GM12878 (cell line): ENCODE measurements around the gene THBS1. TPM values are rescaled to one million over a fixed set of nuclear protein-coding genes. Genes with fewer than 3 reads are reported as not detected.

ENCODE experiments used
- ATAC-seq: fragments of 200-7000 bp; cut with Tn5 transposase; 3 replicates; pipeline ENCODE4 v1.9.1; 2020; ENCODE audit warnings: mild to moderate bottlenecking, moderate library complexity
- BruUV-seq: library from RNA; stranded (reverse); fragments of 400-500 nt; replicated peaks from 2 replicates; lab custom pipeline; 2021; lab: Mats Ljungman, UMichigan
- CTCF ChIA-PET: fragments of 300-600 bp; sonication (Branson Sonifier 250); formaldehyde crosslinking; extraction: SDS; loops from one replicate; lab custom pipeline; 2021; ENCODE audit warnings: inconsistent platforms; lab: Yijun Ruan, JAX
- POLR2A ChIA-PET: fragments of 350-600 bp; formaldehyde crosslinking; extraction: SDS; loops from one replicate; lab custom pipeline; 2021; ENCODE audit warnings: inconsistent platforms; lab: Charles Lee
- RAD21 ChIA-PET: fragments of 300-600 bp; sonication (Branson Sonifier 250); formaldehyde crosslinking; loops from one replicate; lab custom pipeline; 2023; ENCODE audit warnings: antibody characterized with exemption; ENCODE audit not compliant: unreplicated experiment; lab: Charles Lee
- SMC1A ChIA-PET: fragments of 300-600 bp; sonication (Branson Sonifier 250); formaldehyde crosslinking; loops from one replicate; lab custom pipeline; 2023; ENCODE audit not compliant: unreplicated experiment, uncharacterized antibody; lab: Charles Lee
- DNase-seq: peaks from one replicate; pipeline ENCODE4 v3.0.0-alpha.2; 2011; ENCODE audit warnings: low read depth, low spot score
- FAIRE-seq: peaks from 3 replicates; lab custom pipeline; 2011; peaks lifted over from hg19 to GRCh38; lab: Jason Lieb, UNC
- H2AFZ ChIP-seq: 2 replicates; pipeline ENCODE4 v1.6.0; 2011; ENCODE audit warnings: low read depth, low read length, control low read depth; ENCODE audit not compliant: control insufficient read depth
- H3K27ac ChIP-seq: 2 replicates; pipeline ENCODE4 v1.5.1; 2011; ENCODE audit warnings: control low read depth; ENCODE audit not compliant: control insufficient read depth, insufficient read depth
- H3K27me3 ChIP-seq, 2 experiments: replicated peaks in 1 of 2; 2 replicates each; pipeline versions ENCODE4 v1.6.0 to v1.6.1; 2011; ENCODE audit warnings: low read length in 1 of 2; ENCODE audit not compliant: control insufficient read depth in 2 of 2, insufficient read depth in 2 of 2
- H3K36me3 ChIP-seq, 2 experiments: 2 replicates each; pipeline ENCODE4 v1.5.1; 2011; ENCODE audit warnings: low read length in 1 of 2; ENCODE audit not compliant: control insufficient read depth in 2 of 2, insufficient read depth in 2 of 2
- H3K4me1 ChIP-seq: 2 replicates; pipeline ENCODE4 v1.6.1; 2011; ENCODE audit warnings: mild to moderate bottlenecking, low read length, moderate library complexity, mixed read lengths; ENCODE audit not compliant: control insufficient read depth, insufficient read depth
- H3K4me2 ChIP-seq: 2 replicates; pipeline ENCODE4 v1.6.0; 2011; ENCODE audit warnings: control low read depth; ENCODE audit not compliant: control insufficient read depth, insufficient read depth
- H3K4me3 ChIP-seq: fragments of 200-600 bp; sonication (generic); 2 replicates; pipeline ENCODE4 v1.5.1; 2016
- H3K79me2 ChIP-seq: 2 replicates; pipeline ENCODE4 v1.6.0; 2011; ENCODE audit warnings: low read length; ENCODE audit not compliant: control insufficient read depth, insufficient read depth
- H3K9ac ChIP-seq: 2 replicates; pipeline ENCODE4 v1.8.0; 2011; ENCODE audit warnings: low read length, control low read depth, mixed read lengths; ENCODE audit not compliant: control insufficient read depth, insufficient read depth
- H3K9me3 ChIP-seq: replicated peaks from 3 replicates; pipeline ENCODE4 v1.5.1; 2011; ENCODE audit warnings: mild to moderate bottlenecking, low read length; ENCODE audit not compliant: control insufficient read depth, insufficient read depth
- H4K20me1 ChIP-seq: 2 replicates; pipeline ENCODE4 v1.6.0; 2011; ENCODE audit not compliant: control insufficient read depth, insufficient read depth
- CBFB ChIP-seq: IDR thresholded peaks from 2 replicates; pipeline ENCODE4 v1.6.1; 2016; ENCODE audit warnings: antibody characterized with exemption, low read depth
- RAD21 ChIP-seq: IDR thresholded peaks from 2 replicates; pipeline ENCODE4 v1.6.1; 2011; ENCODE audit warnings: mild to moderate bottlenecking, low read depth, low read length, moderate library complexity; ENCODE audit not compliant: insufficient read depth
- WGBS: methylation state at CpG from one replicate; pipeline ENCODE4 v1.1.6; 2016; ENCODE audit warnings: low lambda C conversion rate; ENCODE audit not compliant: insufficient replicate concordance, insufficient coverage; ENCODE audit errors: missing lambda C conversion rate; 5-methylcytosine and 5-hydroxymethylcytosine counted together
- in situ Hi-C: fragments of 300-500 bp; cut with MboI; formaldehyde crosslinking; loops from 9 replicates; pipeline ENCODE4 v1.14.3; 2018; ENCODE audit warnings: mixed read lengths
- intact Hi-C: fragments of 100-400 bp; cut with micrococcal nuclease; formaldehyde crosslinking; loops from one replicate; pipeline ENCODE4 v1.14.2; 2022; ENCODE audit not compliant: unreplicated experiment
- polyA plus RNA-seq, 11 experiments: library from polyadenylated mRNA; depleted of rRNA in 4 of 11; unstranded in 6 of 11; stranded (reverse) in 5 of 11; fragments of >200 nt; fragmentation: Nextera tagmentation in 4 of 11; fragmentation: Illumina TruSeq in 1 of 11; extraction: Ambion mirVana in 4 of 11; extraction: Trizol in 1 of 11; gene quantifications; 1 replicate in 1 of 11; 2 replicates in 10 of 11; pipeline versions ENCODE4 v1.2.1 to v1.2.3, GENCODE V29; 2011 to 2016; ENCODE audit warnings: inconsistent platforms in 2 of 11, missing spikeins in 2 of 11, low read depth in 1 of 11
- total RNA-seq, 4 experiments: library from RNA; depleted of rRNA in 3 of 4; stranded (reverse); fragments of >200 nt in 3 of 4; fragmentation: Illumina TruSeq in 1 of 4; extraction: Trizol in 1 of 4; gene quantifications; 2 replicates each; pipeline versions ENCODE4 v1.2.1 to v1.2.3, GENCODE V29; 2013 to 2021
- TF ChIP-seq, protein P1 (sequence below), 3 experiments: IDR thresholded peaks in 2 of 3; conservative IDR thresholded peaks in 1 of 3; 2 replicates each; pipeline ENCODE4 v1.5.1; 2011; ENCODE audit warnings: low read depth in 3 of 3, low read length in 3 of 3, mild to moderate bottlenecking in 3 of 3, control low read depth in 2 of 3, moderate library complexity in 2 of 3, inconsistent platforms in 1 of 3, mixed read lengths in 1 of 3; ENCODE audit not compliant: control insufficient read depth in 2 of 3, insufficient read depth in 1 of 3; ENCODE audit errors: extremely low read depth in 1 of 3
- TF ChIP-seq, protein P2 (sequence below): fragments of 450-650 bp; formaldehyde crosslinking; IDR thresholded peaks from 2 replicates; pipeline ENCODE4 v1.4.0; 2022; ENCODE audit warnings: mild to moderate bottlenecking, moderate library complexity

Gene THBS1
- total and polyA plus RNA-seq, 10 of the 15 experiments (the other 5 are each of a cell fraction or from before 2014, with no cell fraction given): under 0.01 to 1.5 (median 0.23) TPM; not detected in 3

DNA sequence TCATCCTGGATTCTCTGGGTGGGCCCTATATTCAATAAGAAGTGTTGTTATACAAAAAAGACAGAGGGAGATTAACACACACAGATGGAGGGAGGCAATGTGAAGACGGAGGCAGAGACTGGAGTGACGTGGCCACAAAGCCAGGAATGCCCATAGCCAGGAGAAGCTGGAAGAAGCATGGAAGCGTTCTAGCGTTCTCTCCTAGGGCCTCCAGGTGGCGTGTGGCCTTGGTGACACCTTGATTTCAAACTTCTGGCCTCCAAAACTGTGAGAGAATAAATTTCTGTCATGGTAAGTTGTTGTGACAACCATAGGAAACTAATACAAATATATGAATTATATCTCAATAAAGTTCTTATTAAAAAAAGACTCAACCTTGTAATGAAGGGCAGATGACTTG, 21.3 kb downstream of the THBS1 start:
- H4K20me1 ChIP-seq: no peaks in the 10 kb centered on the region
- SMC1A ChIA-PET: interaction anchor here (0.7 kb wide), 1 partner anchor 21 kb away, joined by 3 read pairs; no protein-coding TSS in a partner anchor
- H2AFZ ChIP-seq: no peak overlapping the region
- H3K4me3 ChIP-seq: no peak overlapping the region
- H3K36me3 ChIP-seq: no peaks in the 10 kb centered on the region
- H3K27me3 ChIP-seq: peaks cover 0 to 2% of the 10 kb centered on the region in 2 experiments; a peak in 1 of 4 replicates
- H3K79me2 ChIP-seq: no peaks in the 10 kb centered on the region
- no peak for FAIRE-seq
- in situ Hi-C loops (no loop called here), intact Hi-C loops (no loop called here)
- H3K9ac ChIP-seq: no peak overlapping the region
- H3K4me1 ChIP-seq: no peaks in the 10 kb centered on the region
- no peak overlapping the region for H3K27ac ChIP-seq
- H3K4me2 ChIP-seq: no peak overlapping the region
- TF ChIP-seq CBFB (no peak), RAD21 (peak; percentile 10; the same call in 1 of the 2 replicates)
- TF ChIP-seq, protein P1, sequence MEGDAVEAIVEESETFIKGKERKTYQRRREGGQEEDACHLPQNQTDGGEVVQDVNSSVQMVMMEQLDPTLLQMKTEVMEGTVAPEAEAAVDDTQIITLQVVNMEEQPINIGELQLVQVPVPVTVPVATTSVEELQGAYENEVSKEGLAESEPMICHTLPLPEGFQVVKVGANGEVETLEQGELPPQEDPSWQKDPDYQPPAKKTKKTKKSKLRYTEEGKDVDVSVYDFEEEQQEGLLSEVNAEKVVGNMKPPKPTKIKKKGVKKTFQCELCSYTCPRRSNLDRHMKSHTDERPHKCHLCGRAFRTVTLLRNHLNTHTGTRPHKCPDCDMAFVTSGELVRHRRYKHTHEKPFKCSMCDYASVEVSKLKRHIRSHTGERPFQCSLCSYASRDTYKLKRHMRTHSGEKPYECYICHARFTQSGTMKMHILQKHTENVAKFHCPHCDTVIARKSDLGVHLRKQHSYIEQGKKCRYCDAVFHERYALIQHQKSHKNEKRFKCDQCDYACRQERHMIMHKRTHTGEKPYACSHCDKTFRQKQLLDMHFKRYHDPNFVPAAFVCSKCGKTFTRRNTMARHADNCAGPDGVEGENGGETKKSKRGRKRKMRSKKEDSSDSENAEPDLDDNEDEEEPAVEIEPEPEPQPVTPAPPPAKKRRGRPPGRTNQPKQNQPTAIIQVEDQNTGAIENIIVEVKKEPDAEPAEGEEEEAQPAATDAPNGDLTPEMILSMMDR (IDR thresholded peaks at IDR 0.05 in 2 of 3, conservative IDR thresholded peaks at IDR 0.05 in 1 of 3; ENCODE audit: control insufficient read depth in 2 of 3, extremely low read depth in 1 of 3, insufficient read depth in 1 of 3, low read depth in 3 of 3, low read length in 3 of 3): 0 out of 6 replicates have a peak, but pooled peaks of 1 of the 3 experiments have one; percentile 1
- TF ChIP-seq, protein P2, sequence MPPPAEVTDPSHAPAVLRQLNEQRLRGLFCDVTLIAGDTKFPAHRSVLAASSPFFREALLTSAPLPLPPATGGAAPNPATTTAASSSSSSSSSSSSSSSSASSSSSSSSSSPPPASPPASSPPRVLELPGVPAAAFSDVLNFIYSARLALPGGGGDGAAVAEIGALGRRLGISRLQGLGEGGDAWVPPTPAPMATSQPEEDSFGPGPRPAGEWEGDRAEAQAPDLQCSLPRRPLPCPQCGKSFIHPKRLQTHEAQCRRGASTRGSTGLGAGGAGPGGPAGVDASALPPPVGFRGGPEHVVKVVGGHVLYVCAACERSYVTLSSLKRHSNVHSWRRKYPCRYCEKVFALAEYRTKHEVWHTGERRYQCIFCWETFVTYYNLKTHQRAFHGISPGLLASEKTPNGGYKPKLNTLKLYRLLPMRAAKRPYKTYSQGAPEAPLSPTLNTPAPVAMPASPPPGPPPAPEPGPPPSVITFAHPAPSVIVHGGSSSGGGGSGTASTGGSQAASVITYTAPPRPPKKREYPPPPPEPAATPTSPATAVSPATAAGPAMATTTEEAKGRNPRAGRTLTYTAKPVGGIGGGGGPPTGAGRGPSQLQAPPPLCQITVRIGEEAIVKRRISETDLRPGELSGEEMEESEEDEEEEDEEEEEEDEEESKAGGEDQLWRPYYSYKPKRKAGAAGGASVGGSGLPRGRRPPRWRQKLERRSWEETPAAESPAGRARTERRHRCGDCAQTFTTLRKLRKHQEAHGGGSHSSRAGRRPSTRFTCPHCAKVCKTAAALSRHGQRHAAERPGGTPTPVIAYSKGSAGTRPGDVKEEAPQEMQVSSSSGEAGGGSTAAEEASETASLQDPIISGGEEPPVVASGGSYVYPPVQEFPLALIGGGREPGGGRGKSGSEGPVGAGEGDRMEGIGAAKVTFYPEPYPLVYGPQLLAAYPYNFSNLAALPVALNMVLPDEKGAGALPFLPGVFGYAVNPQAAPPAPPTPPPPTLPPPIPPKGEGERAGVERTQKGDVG (CRISPR knock-in tag): no peak
- TF ChIP-seq, all 136 proteins: peak for 2
- ATAC-seq: no peak
- RAD21 ChIA-PET: no interaction called here
- no peak for DNase-seq
- no TSS peak for BruUV-seq
- POLR2A ChIA-PET: no interaction called here
- H3K9me3 ChIP-seq: no peaks in the 10 kb centered on the region
- CTCF ChIA-PET: interaction anchor here (1.4 to 4.3 kb wide), 2 partner anchors 19 to 155 kb away, joined by 3 to 25 read pairs; no protein-coding TSS in a partner anchor
- WGBS: 9% methylated on average over 5 of the region's 5 CpGs
